IPS-20b (cell line): Measurements from ENCODE around the gene PLCL1.

ENCODE experiments used
- H3K27ac ChIP-seq: one replicate; pipeline ENCODE4 v1.5.1; 2013; ENCODE audit warnings: low read length
- H3K27me3 ChIP-seq: 2 replicates; pipeline ENCODE4 v1.6.1; 2013; ENCODE audit warnings: mild to moderate bottlenecking, low read length, inconsistent platforms; ENCODE audit not compliant: insufficient read depth
- H3K36me3 ChIP-seq: 2 replicates; pipeline ENCODE4 v1.6.1; 2013; ENCODE audit warnings: low read depth, mild to moderate bottlenecking, inconsistent platforms, low read length, moderate library complexity; ENCODE audit not compliant: insufficient read depth
- H3K4me1 ChIP-seq: 2 replicates; pipeline ENCODE4 v1.6.1; 2013; ENCODE audit warnings: mild to moderate bottlenecking, control low read depth, inconsistent platforms, low read length, moderate library complexity; ENCODE audit not compliant: insufficient read depth
- H3K4me3 ChIP-seq: 2 replicates; pipeline ENCODE4 v1.5.1; 2013; ENCODE audit warnings: mild to moderate bottlenecking, low read length, inconsistent platforms
- H3K9ac ChIP-seq: 2 replicates; pipeline ENCODE4 v1.6.1; 2013; ENCODE audit warnings: low read depth, mild to moderate bottlenecking, inconsistent platforms, low read length, moderate library complexity
- H3K9me3 ChIP-seq: 2 replicates; pipeline ENCODE4 v1.6.1; 2013; ENCODE audit warnings: mild to moderate bottlenecking, low read depth, low read length, inconsistent platforms; ENCODE audit not compliant: insufficient read depth

Gene PLCL1

DNA sequence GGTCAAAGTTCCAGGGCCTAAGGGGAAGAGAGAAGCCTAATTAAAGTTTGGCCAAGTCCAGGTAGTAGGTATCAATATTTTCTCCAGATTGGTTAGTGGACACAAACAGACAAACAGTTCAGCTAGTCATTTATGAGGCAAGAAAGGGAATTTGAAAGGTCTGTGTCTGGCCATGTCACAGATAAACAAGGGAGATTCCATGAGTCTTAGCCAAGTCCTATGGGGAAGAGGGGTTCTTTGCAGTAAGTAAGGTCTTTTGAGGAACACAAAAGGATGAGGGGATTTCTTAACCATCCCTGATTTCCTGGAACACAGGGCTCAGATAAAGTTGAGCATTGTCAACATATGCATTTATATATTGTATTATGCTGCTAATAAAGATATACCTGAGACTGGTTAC lies 310.8 kb downstream of the PLCL1 start:
- Histone ChIP-seq H3K27me3 (no peaks in the 10 kb centered on the region), H3K27ac (no peak overlapping the region), H3K9ac (no peak overlapping the region), H3K36me3 (no peaks in the 10 kb centered on the region), H3K9me3 (no peaks in the 10 kb centered on the region), H3K4me3 (no peak overlapping the region), H3K4me1 (no peaks in the 10 kb centered on the region)

DNA sequence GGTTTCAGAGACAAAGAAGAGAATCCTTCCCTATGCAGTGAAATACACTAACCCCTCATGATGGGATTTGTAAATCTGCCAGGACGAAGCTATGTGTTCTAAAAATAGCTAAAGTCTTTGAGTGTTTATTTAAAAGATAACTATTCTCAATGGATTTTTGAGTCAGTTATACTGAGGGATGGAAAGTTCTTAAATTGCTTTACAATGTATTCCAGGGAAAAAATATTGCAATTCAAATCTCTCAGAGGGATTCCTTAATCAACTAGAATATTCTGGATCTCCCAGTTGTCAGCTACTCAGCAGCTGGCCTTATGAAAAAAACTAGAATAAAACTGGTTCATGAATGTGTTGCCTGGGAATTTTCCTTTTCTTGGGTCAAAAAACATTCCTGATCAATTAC lies 312.4 kb downstream of the PLCL1 start:
- H3K9me3 ChIP-seq: no peaks in the 10 kb centered on the region
- H3K27me3 ChIP-seq: no peaks in the 10 kb centered on the region
- no peak overlapping the region for H3K4me3 ChIP-seq
- no peaks in the 10 kb centered on the region for H3K4me1 ChIP-seq
- H3K36me3 ChIP-seq: no peaks in the 10 kb centered on the region
- no peak overlapping the region for H3K9ac ChIP-seq
- H3K27ac ChIP-seq: no peak overlapping the region

DNA sequence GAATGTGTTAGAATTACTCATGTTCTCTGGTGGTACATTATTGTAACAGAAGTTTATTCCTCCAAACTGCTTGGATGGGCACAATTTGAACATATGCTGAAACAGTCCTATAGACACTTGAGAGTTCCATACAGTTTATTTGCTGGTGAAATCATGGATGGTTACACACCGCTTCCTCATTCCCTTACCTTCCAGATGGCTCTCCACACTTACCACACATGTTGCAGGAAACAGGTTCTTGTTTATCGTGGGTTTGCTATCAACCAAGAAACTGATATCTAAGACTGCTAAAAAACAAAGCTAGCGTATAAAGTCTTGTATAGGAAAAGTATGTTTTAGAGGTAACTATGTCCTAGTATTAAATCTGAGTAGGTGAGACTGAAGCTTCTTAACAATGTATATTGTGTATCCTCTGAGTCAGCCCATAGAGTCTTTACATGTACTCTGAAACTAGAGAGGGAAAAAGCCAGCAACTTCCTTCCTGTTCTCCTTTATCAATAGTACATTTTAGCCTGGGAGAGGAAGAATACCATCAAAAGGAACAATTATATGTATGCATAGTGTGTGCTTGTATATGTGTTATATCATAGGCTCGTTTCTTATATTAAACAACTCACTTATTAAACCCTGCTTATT lies 313.1 kb downstream of the PLCL1 start:
- Histone ChIP-seq H3K27ac (no peak overlapping the region), H3K36me3 (no peaks in the 10 kb centered on the region), H3K9me3 (no peaks in the 10 kb centered on the region), H3K4me1 (no peaks in the 10 kb centered on the region), H3K4me3 (no peak overlapping the region), H3K27me3 (no peaks in the 10 kb centered on the region), H3K9ac (no peak overlapping the region)

DNA sequence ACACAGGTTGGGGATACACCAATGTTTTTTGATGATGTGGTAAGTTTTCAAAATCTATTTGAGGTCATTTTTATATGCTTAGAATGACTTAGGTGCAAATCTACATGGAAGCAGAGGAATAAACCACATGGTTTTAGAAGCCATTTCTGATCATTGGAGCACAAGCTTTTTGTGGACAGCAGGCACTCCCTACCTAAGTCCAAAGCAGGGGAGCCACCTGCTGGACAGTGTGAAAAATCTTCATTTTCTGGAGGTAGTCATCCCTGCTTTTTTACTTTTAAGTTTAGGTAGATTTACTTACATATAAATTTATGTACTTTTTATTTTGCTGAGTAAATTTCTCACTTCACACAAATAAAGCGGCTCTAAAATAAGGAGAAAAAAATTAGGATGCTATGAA lies 323.2 kb downstream of the PLCL1 start:
- Histone ChIP-seq H3K9ac (no peak overlapping the region), H3K4me1 (no peaks in the 10 kb centered on the region), H3K9me3 (no peaks in the 10 kb centered on the region), H3K27ac (no peak overlapping the region), H3K4me3 (no peak overlapping the region), H3K36me3 (no peaks in the 10 kb centered on the region), H3K27me3 (no peaks in the 10 kb centered on the region)

DNA sequence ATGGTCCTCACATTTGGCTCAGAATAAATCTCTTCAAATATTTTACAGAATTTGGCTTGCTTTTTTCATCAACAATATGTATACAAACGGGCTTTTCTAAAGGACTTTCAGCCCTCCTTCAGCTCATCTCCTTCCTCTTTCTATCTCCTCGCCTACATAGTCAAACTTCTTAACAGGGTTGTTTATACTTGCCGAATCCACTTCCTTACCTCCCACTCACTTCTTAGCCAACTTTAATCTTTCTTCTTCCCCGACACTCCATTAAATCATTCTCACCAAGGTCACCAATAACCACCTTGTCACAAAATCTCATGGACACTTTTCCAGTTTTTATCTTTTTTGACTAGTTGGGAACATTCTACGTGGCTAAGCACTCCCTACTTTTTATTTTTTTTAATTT lies 325.2 kb downstream of the PLCL1 start:
- no peak overlapping the region for H3K27ac ChIP-seq
- H3K36me3 ChIP-seq: no peaks in the 10 kb centered on the region
- H3K4me1 ChIP-seq: no peaks in the 10 kb centered on the region
- no peak overlapping the region for H3K4me3 ChIP-seq
- H3K9me3 ChIP-seq: no peaks in the 10 kb centered on the region
- H3K9ac ChIP-seq: no peak overlapping the region
- no peaks in the 10 kb centered on the region for H3K27me3 ChIP-seq

DNA sequence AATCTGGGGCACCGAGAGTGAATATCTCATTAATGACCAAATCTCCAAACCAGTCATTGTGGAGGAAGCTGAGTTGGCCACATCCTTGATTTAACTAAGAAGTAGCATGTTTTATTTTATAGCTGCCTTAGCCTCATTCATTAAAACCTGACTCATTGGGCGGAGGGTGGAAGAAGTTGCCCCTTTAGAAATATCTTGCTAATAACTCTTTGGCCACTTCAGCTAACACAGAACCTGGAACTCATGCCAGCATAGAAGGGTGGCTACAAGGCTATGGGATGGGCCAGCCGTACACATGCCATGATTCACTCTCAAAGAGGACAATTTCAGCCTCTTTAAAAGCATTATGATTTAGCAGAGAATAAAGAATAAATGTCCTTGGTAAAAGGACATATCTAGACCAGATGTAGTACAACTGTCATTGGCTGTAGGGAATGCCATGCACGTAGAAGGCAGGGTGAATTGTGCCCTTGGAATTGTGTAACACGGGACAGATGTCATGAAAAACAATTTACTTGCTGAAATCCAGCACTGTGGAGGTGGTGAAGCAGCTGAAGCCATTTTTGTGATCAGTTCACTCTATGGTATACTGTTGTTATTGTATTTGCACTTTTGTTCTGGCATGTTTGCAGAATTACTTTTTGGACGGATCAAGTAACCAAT lies 330.0 kb downstream of the PLCL1 start:
- H3K9me3 ChIP-seq: no peaks in the 10 kb centered on the region
- no peak overlapping the region for H3K9ac ChIP-seq
- no peak overlapping the region for H3K27ac ChIP-seq
- H3K4me1 ChIP-seq: no peaks in the 10 kb centered on the region
- no peaks in the 10 kb centered on the region for H3K27me3 ChIP-seq
- no peak overlapping the region for H3K4me3 ChIP-seq
- no peaks in the 10 kb centered on the region for H3K36me3 ChIP-seq

DNA sequence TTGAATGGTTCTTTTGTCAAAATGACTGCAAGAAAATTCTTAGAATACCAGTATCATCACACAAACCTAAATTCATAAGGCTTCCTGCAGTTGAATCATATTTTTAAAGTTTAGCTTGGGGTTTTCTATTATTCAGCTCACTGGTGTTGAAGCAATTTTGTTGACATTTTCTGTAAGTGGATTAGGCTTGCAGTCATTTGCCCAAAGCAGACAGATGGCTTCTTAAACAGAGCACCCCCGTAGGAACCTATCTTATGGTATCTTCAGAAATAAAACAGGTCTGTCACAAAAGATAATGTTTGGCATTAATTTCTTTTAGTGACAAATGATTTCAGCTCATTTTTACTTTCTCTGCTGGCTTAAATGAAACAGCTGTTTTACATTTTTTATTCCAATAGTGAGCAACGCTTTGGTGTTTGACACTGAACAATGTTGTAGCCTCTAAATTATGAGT lies 331.1 kb downstream of the PLCL1 start:
- Histone ChIP-seq H3K27me3 (no peaks in the 10 kb centered on the region), H3K4me3 (no peak overlapping the region), H3K9ac (no peak overlapping the region), H3K27ac (no peak overlapping the region), H3K36me3 (no peaks in the 10 kb centered on the region), H3K9me3 (no peaks in the 10 kb centered on the region), H3K4me1 (no peaks in the 10 kb centered on the region)

DNA sequence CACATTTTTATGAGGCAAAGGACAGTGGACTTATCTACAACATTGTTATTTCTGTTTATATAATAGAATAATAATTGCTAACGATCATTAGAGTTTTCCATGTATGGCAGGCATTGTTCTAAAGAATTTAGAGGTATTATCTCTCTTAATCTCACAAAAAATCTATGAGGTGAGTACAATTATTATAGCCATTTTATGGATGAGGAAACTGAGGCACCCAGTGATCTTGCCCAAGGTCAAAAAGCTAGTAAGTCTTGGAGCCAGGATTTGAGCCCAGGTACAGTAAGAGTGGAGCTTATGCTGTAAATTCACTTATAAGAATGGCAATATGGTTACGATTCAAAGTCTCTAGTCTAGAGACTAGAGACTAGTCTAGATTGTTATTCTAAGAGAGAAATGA lies 331.7 kb downstream of the PLCL1 start:
- no peaks in the 10 kb centered on the region for H3K9me3 ChIP-seq
- H3K27ac ChIP-seq: no peak overlapping the region
- no peak overlapping the region for H3K9ac ChIP-seq
- H3K4me3 ChIP-seq: no peak overlapping the region
- H3K27me3 ChIP-seq: no peaks in the 10 kb centered on the region
- no peaks in the 10 kb centered on the region for H3K36me3 ChIP-seq
- H3K4me1 ChIP-seq: no peaks in the 10 kb centered on the region

DNA sequence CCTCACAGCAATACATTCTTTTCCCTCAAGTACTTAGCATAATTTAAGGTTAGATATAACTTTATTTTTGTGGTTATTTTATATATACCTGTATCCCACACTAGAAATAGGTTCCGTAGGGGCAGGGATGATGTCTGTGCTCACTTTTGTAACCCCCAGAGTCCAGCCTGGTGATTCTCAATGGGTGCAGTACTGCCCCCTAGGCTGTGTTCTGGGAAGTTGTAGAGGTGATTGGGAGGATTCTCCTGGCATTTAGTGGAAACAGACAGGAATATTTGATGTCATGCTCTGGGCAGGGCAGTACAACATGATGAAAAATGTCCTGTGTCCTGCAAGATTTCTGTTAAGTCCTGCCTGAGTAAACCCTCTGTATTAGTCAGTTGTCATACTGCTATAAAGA lies 333.3 kb downstream of the PLCL1 start:
- no peaks in the 10 kb centered on the region for H3K36me3 ChIP-seq
- no peak overlapping the region for H3K4me3 ChIP-seq
- H3K27ac ChIP-seq: no peak overlapping the region
- no peaks in the 10 kb centered on the region for H3K27me3 ChIP-seq
- H3K9ac ChIP-seq: no peak overlapping the region
- H3K9me3 ChIP-seq: no peaks in the 10 kb centered on the region
- H3K4me1 ChIP-seq: no peaks in the 10 kb centered on the region

DNA sequence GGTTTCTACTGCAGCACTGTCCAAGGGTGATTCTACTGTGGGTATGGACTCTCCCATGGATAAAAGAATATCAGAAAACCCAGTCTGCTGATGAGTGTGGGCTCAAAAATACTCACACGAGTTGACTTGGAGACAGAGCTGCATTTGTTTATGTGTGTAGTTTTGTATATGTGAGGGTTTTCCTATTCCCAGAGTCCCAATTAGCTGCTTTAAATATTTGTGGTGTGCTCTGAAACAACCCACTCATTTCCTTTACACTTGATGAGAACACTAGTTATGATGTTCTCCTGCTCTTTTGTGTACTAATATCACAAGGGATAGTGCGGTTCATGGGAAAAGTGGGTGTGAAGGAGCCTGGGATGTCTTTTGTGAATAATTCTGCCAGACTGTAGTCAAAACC lies 337.3 kb downstream of the PLCL1 start:
- H3K4me3 ChIP-seq: no peak overlapping the region
- no peaks in the 10 kb centered on the region for H3K27me3 ChIP-seq
- no peaks in the 10 kb centered on the region for H3K36me3 ChIP-seq
- no peaks in the 10 kb centered on the region for H3K4me1 ChIP-seq
- no peaks in the 10 kb centered on the region for H3K9me3 ChIP-seq
- H3K9ac ChIP-seq: no peak overlapping the region
- H3K27ac ChIP-seq: no peak overlapping the region

DNA sequence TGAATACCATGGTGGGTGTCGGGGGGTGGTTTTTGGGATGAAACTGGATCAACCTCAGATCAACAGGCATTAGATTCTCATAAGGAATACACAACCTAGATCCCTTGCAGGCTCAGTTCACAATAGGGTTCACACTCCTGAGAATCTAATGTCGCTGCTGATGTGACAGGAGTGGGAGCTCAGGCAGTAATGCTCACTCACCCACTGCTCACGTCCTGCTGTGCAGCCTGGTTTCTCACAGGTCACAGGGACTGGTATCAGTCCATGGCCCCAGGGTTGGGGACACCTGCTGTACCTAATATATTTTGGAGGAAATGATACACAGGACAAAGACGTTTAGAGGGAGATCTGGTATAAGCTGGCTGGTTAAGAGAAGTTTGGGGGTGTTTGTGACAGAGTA lies 338.8 kb downstream of the PLCL1 start:
- Histone ChIP-seq H3K27me3 (no peaks in the 10 kb centered on the region), H3K27ac (no peak overlapping the region), H3K36me3 (no peaks in the 10 kb centered on the region), H3K9me3 (no peaks in the 10 kb centered on the region), H3K4me3 (no peak overlapping the region), H3K4me1 (no peaks in the 10 kb centered on the region), H3K9ac (no peak overlapping the region)

DNA sequence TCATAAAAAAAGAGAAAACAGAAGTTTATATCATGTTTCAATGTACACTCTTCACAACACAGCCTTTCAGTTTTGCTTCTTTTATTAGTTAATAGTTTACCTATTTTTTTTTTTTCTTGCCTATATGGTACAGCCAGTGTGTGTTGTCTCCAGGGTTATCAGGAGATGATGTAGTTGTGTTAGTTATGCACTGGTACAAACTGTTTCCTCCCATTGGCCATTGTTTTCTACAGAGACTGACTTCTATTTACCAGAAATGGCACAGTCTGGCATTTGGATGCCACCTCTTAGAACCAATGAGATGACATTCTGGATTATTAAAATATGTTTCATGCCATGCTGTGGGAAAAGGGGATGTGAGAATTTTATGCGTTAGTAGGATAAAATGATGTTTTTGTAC lies 339.4 kb downstream of the PLCL1 start:
- H3K4me3 ChIP-seq: no peak overlapping the region
- H3K4me1 ChIP-seq: no peaks in the 10 kb centered on the region
- H3K27me3 ChIP-seq: no peaks in the 10 kb centered on the region
- H3K9ac ChIP-seq: no peak overlapping the region
- no peaks in the 10 kb centered on the region for H3K9me3 ChIP-seq
- H3K36me3 ChIP-seq: no peaks in the 10 kb centered on the region
- H3K27ac ChIP-seq: no peak overlapping the region
